Hepatocyte (in vitro differentiated cells): Measurements from ENCODE around the gene SNX21.

Experiments
- CTCF ChIP-seq: fragments of 200-600 bp; sonication (generic); IDR thresholded peaks from 2 replicates; pipeline ENCODE4 v1.5.1; 2016; ENCODE audit warnings: antibody characterized with exemption, mild to moderate bottlenecking; ENCODE audit not compliant: poor library complexity
- EZH2 ChIP-seq: fragments of 200-600 bp; sonication (generic); IDR thresholded peaks from 2 replicates; pipeline ENCODE4 v1.6.1; 2016; ENCODE audit warnings: antibody characterized with exemption, mild to moderate bottlenecking, borderline replicate concordance
- EZH2phosphoT487 ChIP-seq: fragments of 200-600 bp; sonication (generic); IDR thresholded peaks from one replicate; pipeline ENCODE4 v1.6.1; 2018; ENCODE audit warnings: antibody characterized with exemption, mild to moderate bottlenecking, low read depth, moderate library complexity; ENCODE audit not compliant: unreplicated experiment, severe bottlenecking

DNA sequence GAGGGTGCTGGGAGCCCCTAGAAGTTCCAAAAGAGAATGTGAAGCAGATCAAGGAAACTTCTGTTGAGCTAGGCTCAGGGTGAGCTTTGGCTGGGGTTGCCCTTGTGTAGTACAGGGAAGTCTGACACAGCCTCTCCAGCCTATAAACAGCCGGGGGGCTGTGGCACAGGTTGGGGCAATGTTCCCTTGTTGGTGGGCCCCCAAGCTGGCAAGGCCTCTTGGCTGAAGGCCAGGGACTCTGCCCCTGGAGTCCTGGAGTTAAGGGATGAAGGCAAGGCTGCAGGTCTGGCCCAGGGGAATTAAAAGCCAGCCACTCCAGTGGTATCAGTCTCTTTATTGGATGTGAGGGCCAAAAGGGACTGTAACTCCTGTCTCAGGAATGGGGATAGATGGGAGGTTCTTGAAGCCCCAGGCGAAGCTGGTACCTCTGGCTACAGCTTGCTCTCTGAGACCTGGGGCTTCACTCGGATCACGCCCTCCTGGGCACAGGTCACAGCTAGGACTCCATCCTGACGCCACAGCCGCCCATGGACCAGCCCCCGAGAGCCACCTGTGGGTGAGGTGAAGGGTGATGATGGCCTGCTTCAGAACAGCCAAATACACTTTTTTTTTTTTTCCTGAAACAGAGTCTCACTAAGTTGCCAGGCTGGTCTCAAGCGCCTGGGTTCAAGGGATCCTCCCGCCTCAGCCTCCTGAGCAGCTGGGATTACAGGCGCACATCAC lies 8.0 kb downstream of the SNX21 start:
- TF ChIP-seq CTCF (no peak), EZH2phosphoT487 (no peak), EZH2 (no peak)
